SK-N-SH treated with all-trans-retinoic acid at 6 μM for 48 hours (cell line): Measurements from ENCODE around the gene KCNA5.

ENCODE experiments used
- ATAC-seq: fragments of 200-7000 bp; cut with Tn5 transposase; 3 replicates; pipeline ENCODE4 v1.9.1; 2020; ENCODE audit warnings: mild to moderate bottlenecking, moderate library complexity
- ARNTL ChIP-seq: fragments of 450-650 bp; formaldehyde crosslinking; IDR thresholded peaks from 2 replicates; pipeline ENCODE4 v1.5.0; 2020; ENCODE audit warnings: low read depth, mild to moderate bottlenecking, moderate library complexity, borderline replicate concordance
- BACH2 ChIP-seq: fragments of 250-450 bp; sonication (Bioruptor Pico); IDR thresholded peaks from 2 replicates; pipeline ENCODE4 v1.9.0; 2021; ENCODE audit warnings: mild to moderate bottlenecking, borderline replicate concordance
- CREB5 ChIP-seq: fragments of 250-450 bp; sonication (Bioruptor Pico); IDR thresholded peaks from 2 replicates; pipeline ENCODE4 v1.5.1; 2020; ENCODE audit warnings: low read depth, mild to moderate bottlenecking, moderate library complexity
- CSDC2 ChIP-seq: fragments of 250-450 bp; sonication (Bioruptor Pico); IDR thresholded peaks from 2 replicates; pipeline ENCODE4 v1.5.0; 2020; ENCODE audit warnings: mild to moderate bottlenecking, moderate library complexity
- CSRNP3 ChIP-seq: fragments of 250-450 bp; sonication (Bioruptor Pico); IDR thresholded peaks from 2 replicates; pipeline ENCODE4 v1.5.1; 2021; ENCODE audit warnings: mild to moderate bottlenecking, moderate library complexity
- ESRRG ChIP-seq: fragments of 250-450 bp; sonication (Bioruptor Pico); IDR thresholded peaks from 2 replicates; pipeline ENCODE4 v1.6.1; 2021; ENCODE audit warnings: mild to moderate bottlenecking
- GLIS3 ChIP-seq: fragments of 250-450 bp; sonication (Bioruptor Pico); IDR thresholded peaks from 2 replicates; pipeline ENCODE4 v1.5.0; 2020; ENCODE audit warnings: mild to moderate bottlenecking, moderate library complexity
- ISL1 ChIP-seq: fragments of 250-450 bp; sonication (Bioruptor Pico); IDR thresholded peaks from 2 replicates; pipeline ENCODE4 v2.1.2; 2022; ENCODE audit warnings: mild to moderate bottlenecking, moderate library complexity
- OSR1 ChIP-seq: fragments of 250-450 bp; sonication (Bioruptor Pico); IDR thresholded peaks from 2 replicates; pipeline ENCODE4 v1.8.0; 2022; ENCODE audit warnings: moderate library complexity, mild to moderate bottlenecking, inconsistent platforms
- PATZ1 ChIP-seq: fragments of 250-450 bp; sonication (Bioruptor Pico); IDR thresholded peaks from 2 replicates; pipeline ENCODE4 v1.8.0; 2020; ENCODE audit warnings: mild to moderate bottlenecking, moderate library complexity, borderline replicate concordance
- POU6F1 ChIP-seq: fragments of 250-450 bp; sonication (Bioruptor Pico); IDR thresholded peaks from 2 replicates; pipeline ENCODE4 v1.8.0; 2021; ENCODE audit warnings: low read depth, mild to moderate bottlenecking, moderate library complexity, borderline replicate concordance
- PPARA ChIP-seq: fragments of 250-450 bp; sonication (Bioruptor Pico); IDR thresholded peaks from 2 replicates; pipeline ENCODE4 v1.5.0; 2020; ENCODE audit warnings: mild to moderate bottlenecking, borderline replicate concordance
- SNAI2 ChIP-seq: fragments of 250-450 bp; sonication (Bioruptor Pico); IDR thresholded peaks from 2 replicates; pipeline ENCODE4 v1.5.0; 2020; ENCODE audit warnings: mild to moderate bottlenecking, moderate library complexity
- TCF4 ChIP-seq: fragments of 250-450 bp; sonication (Bioruptor Pico); IDR thresholded peaks from 2 replicates; pipeline ENCODE4 v1.8.0; 2021; ENCODE audit warnings: mild to moderate bottlenecking, moderate library complexity, borderline replicate concordance
- TOX ChIP-seq: fragments of 250-450 bp; sonication (Bioruptor Pico); IDR thresholded peaks from 2 replicates; pipeline ENCODE4 v1.8.0; 2021; ENCODE audit warnings: mild to moderate bottlenecking, moderate library complexity, borderline replicate concordance
- TSHZ2 ChIP-seq: fragments of 250-450 bp; sonication (Bioruptor Pico); IDR thresholded peaks from 2 replicates; pipeline ENCODE4 v1.5.0; 2020; ENCODE audit warnings: mild to moderate bottlenecking, moderate library complexity
- ZC3H10 ChIP-seq: fragments of 250-450 bp; sonication (Bioruptor Pico); IDR thresholded peaks from 2 replicates; pipeline ENCODE4 v1.5.1; 2021; ENCODE audit warnings: mild to moderate bottlenecking, moderate library complexity
- ZFP3 ChIP-seq: fragments of 250-450 bp; sonication (Bioruptor Pico); IDR thresholded peaks from 2 replicates; pipeline ENCODE4 v1.5.0; 2020; ENCODE audit warnings: mild to moderate bottlenecking, moderate library complexity
- ZFP30 ChIP-seq: fragments of 450-650 bp; formaldehyde crosslinking; IDR thresholded peaks from 2 replicates; pipeline ENCODE4 v1.5.0; 2022; ENCODE audit warnings: mild to moderate bottlenecking, moderate library complexity
- ZNF8 ChIP-seq: fragments of 450-650 bp; formaldehyde crosslinking; IDR thresholded peaks from 2 replicates; pipeline ENCODE4 v1.5.0; 2020; ENCODE audit warnings: mild to moderate bottlenecking, moderate library complexity

Gene KCNA5

GRCh38 chr12:5012337-5012736, 31.3 kb upstream of the KCNA5 start:
- ATAC-seq, result no peak
- TF ChIP-seq GLIS3 (no peak), ISL1 (CRISPR knock-in tag) (no peak), POU6F1 (CRISPR knock-in tag) (no peak), CSDC2 (no peak), ARNTL (CRISPR knock-in tag) (no peak), TSHZ2 (no peak), PPARA (CRISPR knock-in tag) (no peak), PATZ1 (CRISPR knock-in tag) (no peak)

- TF ChIP-seq SNAI2 (CRISPR knock-in tag) (no peak), ISL1 (CRISPR knock-in tag) (no peak), TSHZ2 (no peak), ZFP3 (CRISPR knock-in tag) (no peak), ZFP30 (CRISPR knock-in tag) (no peak), OSR1 (CRISPR knock-in tag) (no peak), ZNF8 (CRISPR knock-in tag) (no peak), TOX (CRISPR knock-in tag) (no peak), ARNTL (CRISPR knock-in tag) (no peak), BACH2 (CRISPR knock-in tag) (no peak), CSDC2 (no peak), ESRRG (no peak), PPARA (CRISPR knock-in tag) (no peak), CSRNP3 (CRISPR knock-in tag) (no peak), TCF4 (CRISPR knock-in tag) (no peak), CREB5 (no peak), ZC3H10 (CRISPR knock-in tag) (no peak)
- TF ChIP-seq, all 23 proteins: peak for 0
- ATAC-seq, result no peak
Measured at GRCh38 chr12:5013266-5013730, 30.4 kb upstream of the KCNA5 start.
